MM.1S (cell line): ENCODE measurements around the gene FXR2.

Source experiments
- DNase-seq: peaks from one replicate; pipeline ENCODE4 v3.0.0-alpha.2; 2015
- H2AFZ ChIP-seq: fragments of 300-600 bp; sonication (generic); 2 replicates; pipeline ENCODE4 v1.6.0; 2016; ENCODE audit warnings: antibody characterized with exemption, low read length
- H3F3A ChIP-seq: fragments of 300-600 bp; sonication (generic); 2 replicates; pipeline ENCODE4 v1.6.1; 2016; ENCODE audit warnings: mild to moderate bottlenecking, antibody characterized with exemption, low read length, moderate library complexity, mixed read lengths; ENCODE audit not compliant: insufficient read depth
- H3K27ac ChIP-seq: fragments of 300-600 bp; sonication (generic); 2 replicates; pipeline ENCODE4 v1.5.1; 2016; ENCODE audit warnings: mild to moderate bottlenecking, low read length
- H3K27me3 ChIP-seq: fragments of 300-600 bp; sonication (generic); replicated peaks from 2 replicates; pipeline ENCODE4 v1.6.0; 2016; ENCODE audit warnings: low read length; ENCODE audit not compliant: insufficient read depth
- H3K36me3 ChIP-seq: fragments of 300-600 bp; sonication (generic); replicated peaks from 2 replicates; pipeline ENCODE4 v1.6.1; 2016; ENCODE audit warnings: mild to moderate bottlenecking, low read length, mixed read lengths; ENCODE audit not compliant: insufficient read depth
- H3K4me1 ChIP-seq: fragments of 300-600 bp; sonication (generic); 2 replicates; pipeline ENCODE4 v1.6.1; 2016; ENCODE audit warnings: low read length, mixed read lengths
- H3K4me2 ChIP-seq: fragments of 300-600 bp; sonication (generic); 2 replicates; pipeline ENCODE4 v1.6.0; 2016; ENCODE audit warnings: low read depth, low read length
- H3K4me3 ChIP-seq: fragments of 300-600 bp; sonication (generic); 2 replicates; pipeline ENCODE4 v1.5.1; 2016; ENCODE audit warnings: low read length, mixed read lengths
- H3K79me2 ChIP-seq: fragments of 300-600 bp; sonication (generic); 2 replicates; pipeline ENCODE4 v1.6.1; 2016; ENCODE audit warnings: mixed run types, low read length, mixed read lengths
- H3K9ac ChIP-seq: fragments of 300-600 bp; sonication (generic); 2 replicates; pipeline ENCODE4 v1.6.1; 2016; ENCODE audit warnings: low read length, mixed read lengths
- H3K9me2 ChIP-seq: fragments of 300-600 bp; sonication (generic); replicated peaks from 2 replicates; pipeline ENCODE4 v1.6.1; 2016; ENCODE audit warnings: mild to moderate bottlenecking, low read length, mixed read lengths; ENCODE audit not compliant: insufficient read depth
- H3K9me3 ChIP-seq: fragments of 300-600 bp; sonication (generic); replicated peaks from 2 replicates; pipeline ENCODE4 v1.6.1; 2016; ENCODE audit warnings: mild to moderate bottlenecking, low read length, mixed read lengths; ENCODE audit not compliant: insufficient read depth
- H4K20me1 ChIP-seq: fragments of 300-600 bp; sonication (generic); 2 replicates; pipeline ENCODE4 v1.6.1; 2016; ENCODE audit warnings: mild to moderate bottlenecking, low read length, moderate library complexity, mixed read lengths; ENCODE audit not compliant: insufficient read depth
- CTCF ChIP-seq: fragments of 300-600 bp; sonication (generic); IDR thresholded peaks from 2 replicates; pipeline ENCODE4 v1.5.1; 2016; ENCODE audit warnings: antibody characterized with exemption, low read length, mixed read lengths
- EZH2 ChIP-seq: fragments of 300-600 bp; sonication (generic); optimal IDR thresholded peaks from 2 replicates; pipeline ENCODE3; 2017; ENCODE audit warnings: low read depth, mild to moderate bottlenecking, antibody characterized with exemption, low read length, mixed read lengths
- EZH2phosphoT487 ChIP-seq: fragments of 300-600 bp; sonication (generic); IDR thresholded peaks from 2 replicates; pipeline ENCODE4 v1.6.1; 2018; ENCODE audit warnings: antibody characterized with exemption, low read length

Gene FXR2

GRCh38 chr17:7614425-7615264, at the start of gene FXR2:
Gene FXR2, minus strand, starts transcription at chr17:7614897. Its CDS starts 365 bp downstream, at chr17:7614532.
- Histone ChIP-seq H3K4me2 (peak within 1 kb of the TSS; percentile 81), H3K27ac (peak within 1 kb of the TSS; percentile 69; the same call in 1 of the 2 replicates), H2AFZ (peak within 1 kb of the TSS; percentile 66; the same call in 1 of the 2 replicates), H3K36me3 (no peaks in the 10 kb centered on the region), H3K9me3 (no peaks in the 10 kb centered on the region), H3K4me1 (0 out of 2 replicates have a peak, but pooled peaks cover 7% of the 10 kb centered on the region), H3F3A (no peaks in the 10 kb centered on the region), H3K79me2 (peaks cover 42% of the 10 kb centered on the region), H3K9ac (peak within 1 kb of the TSS; percentile 63), H4K20me1 (no peaks in the 10 kb centered on the region), H3K9me2 (no peaks in the 10 kb centered on the region), H3K4me3 (peak within 1 kb of the TSS; percentile 76), H3K27me3 (no peaks in the 10 kb centered on the region)
- peak; percentile 99 for DNase-seq
- no peak for TF ChIP-seq EZH2
- TF ChIP-seq CTCF, result peak; percentile 49

DNA sequence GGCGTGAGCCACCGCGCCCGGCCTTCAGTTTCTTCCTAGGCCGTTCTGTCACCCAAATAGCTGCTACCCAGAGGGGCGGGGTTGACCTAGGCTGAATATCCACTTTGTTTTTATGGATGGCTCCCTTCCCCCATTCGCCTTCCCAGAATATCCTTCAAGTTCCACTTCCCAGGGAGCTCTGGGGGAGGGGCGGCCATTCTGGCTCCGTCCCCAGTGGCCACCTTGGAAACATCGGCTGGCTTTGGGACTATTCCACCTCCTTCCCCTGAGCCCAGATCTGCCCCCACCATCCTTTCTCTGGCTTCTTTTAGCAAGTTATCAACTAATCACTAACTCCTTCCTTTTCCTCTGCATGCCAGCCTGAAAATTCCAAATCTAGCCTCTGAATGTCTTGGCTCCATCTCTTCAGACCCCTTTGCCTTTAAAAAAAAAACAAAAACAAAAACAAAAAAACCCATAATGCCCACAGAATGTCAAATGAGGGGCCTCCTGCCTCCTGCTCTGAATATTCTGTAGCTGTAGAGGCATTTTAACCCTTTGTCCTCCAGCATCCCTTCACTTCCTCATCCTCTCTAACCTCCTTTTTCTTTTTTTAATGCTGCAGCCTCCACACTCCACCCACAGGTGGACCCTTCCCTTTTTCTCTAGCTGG, 42.4 kb upstream of the FXR2 start:
- DNase-seq, result no peak
- no peak for TF ChIP-seq EZH2
- no peak for TF ChIP-seq EZH2phosphoT487
- no peak for TF ChIP-seq CTCF
- H3F3A ChIP-seq, result no peaks in the 10 kb centered on the region
- H4K20me1 ChIP-seq, result no peaks in the 10 kb centered on the region
- no peak overlapping the region for H3K27ac ChIP-seq
- H3K9me2 ChIP-seq, result no peaks in the 10 kb centered on the region
- H3K4me1 ChIP-seq, result no peaks in the 10 kb centered on the region
- no peaks in the 10 kb centered on the region for H3K79me2 ChIP-seq
- no peak overlapping the region for H3K4me3 ChIP-seq
- no peaks in the 10 kb centered on the region for H3K9me3 ChIP-seq
- no peaks in the 10 kb centered on the region for H3K36me3 ChIP-seq
- peaks cover 37% of the 10 kb centered on the region for H3K27me3 ChIP-seq
- H2AFZ ChIP-seq, result no peak overlapping the region
- no peak overlapping the region for H3K9ac ChIP-seq
- no peak overlapping the region for H3K4me2 ChIP-seq

GRCh38 chr17:7655541-7655840, 40.8 kb upstream of the FXR2 start:
- Histone ChIP-seq H3K9me2 (no peaks in the 10 kb centered on the region), H3K27me3 (peaks cover 49% of the 10 kb centered on the region), H3K36me3 (no peaks in the 10 kb centered on the region), H3K9ac (no peak overlapping the region), H3K27ac (no peak overlapping the region), H3K4me1 (no peaks in the 10 kb centered on the region), H4K20me1 (no peaks in the 10 kb centered on the region), H3F3A (no peaks in the 10 kb centered on the region), H3K79me2 (no peaks in the 10 kb centered on the region), H2AFZ (no peak overlapping the region), H3K4me3 (no peak overlapping the region), H3K4me2 (no peak overlapping the region), H3K9me3 (no peaks in the 10 kb centered on the region)
- no peak for DNase-seq
- no peak for TF ChIP-seq CTCF
- no peak for TF ChIP-seq EZH2
- TF ChIP-seq EZH2phosphoT487, result no peak
